HG03442 (cell line): Measurements from ENCODE around the gene OTUB2.
A peak's percentile ranks its signal among the peaks of the same experiment; 100 is the strongest.
"Not testable (repeated sequence)": the region's sequence is repeated elsewhere in the genome, so short reads cannot be mapped to it uniquely, and the experiment has no call there.

ENCODE experiments used
- ATAC-seq: cut with Tn5 transposase; IDR thresholded peaks from one replicate; pipeline ENCODE4 v1.9.1; 2021; ENCODE audit warnings: mild to moderate bottlenecking, moderate library complexity; ENCODE audit not compliant: unreplicated experiment

Gene OTUB2

GRCh38 chr14:94052662-94053061, 26.5 kb downstream of the OTUB2 start:
- no peak for ATAC-seq

- no peak for ATAC-seq
These were observed 28.3 kb downstream of the OTUB2 start for GRCh38 chr14:94054401-94054800.

- no peak for ATAC-seq
These were observed 28.8 kb downstream of the OTUB2 start for GRCh38 chr14:94054936-94055335.

GRCh38 chr14:94056579-94057308, 30.6 kb downstream of the OTUB2 start:
- ATAC-seq: peak; percentile 83

- peak; percentile 36 for ATAC-seq
These were observed 32.1 kb downstream of the OTUB2 start for GRCh38 chr14:94058128-94058673.

- ATAC-seq: no peak
These were observed 32.6 kb downstream of the OTUB2 start for GRCh38 chr14:94058674-94059138.

- ATAC-seq: no peak
These were observed 33.9 kb downstream of the OTUB2 start for GRCh38 chr14:94059998-94060397.

- no peak for ATAC-seq
These were observed 36.3 kb downstream of the OTUB2 start for GRCh38 chr14:94062344-94062940.

- ATAC-seq: no peak
These were observed 40.0 kb downstream of the OTUB2 start for GRCh38 chr14:94066089-94066676.

- not testable (repeated sequence) for ATAC-seq
These were observed 45.9 kb downstream of the OTUB2 start for GRCh38 chr14:94072076-94072475.

- ATAC-seq: no peak
These were observed 48.4 kb downstream of the OTUB2 start for GRCh38 chr14:94074534-94074933.

GRCh38 chr14:94075008-94075407, 48.9 kb downstream of the OTUB2 start:
- no peak for ATAC-seq

GRCh38 chr14:94077111-94077821, 51.1 kb downstream of the OTUB2 start:
- no peak for ATAC-seq

GRCh38 chr14:94077823-94078222, 51.7 kb downstream of the OTUB2 start:
- ATAC-seq: no peak

- no peak for ATAC-seq
These were observed 53.9 kb downstream of the OTUB2 start for GRCh38 chr14:94079891-94080620.

GRCh38 chr14:94080621-94081385, 54.7 kb downstream of the OTUB2 start, which contains the start of the genes DDX24 and IFI27L1:
Gene DDX24 (minus strand): TSS chr14:94081202. CDS start chr14:94079742, 1,460 bp downstream.
Gene IFI27L1 (plus strand): TSS chr14:94081310. CDS start chr14:94096938, 15,628 bp downstream.
- peak; percentile 97 for ATAC-seq

GRCh38 chr14:94081386-94081820, 55.3 kb downstream of the OTUB2 start:
- ATAC-seq: peak; percentile 31

GRCh38 chr14:94087891-94088290, 61.8 kb downstream of the OTUB2 start:
- ATAC-seq: no peak

- no peak for ATAC-seq
These were observed 62.4 kb downstream of the OTUB2 start for GRCh38 chr14:94088516-94088915.
